GM18519 (cell line): ENCODE data around the gene EML1.

ENCODE experiments used
- ATAC-seq: cut with Tn5 transposase; IDR thresholded peaks from one replicate; pipeline ENCODE4 v1.9.1; 2021; ENCODE audit warnings: mild to moderate bottlenecking, moderate library complexity; ENCODE audit not compliant: unreplicated experiment, low FRiP score

EML1 gene

DNA sequence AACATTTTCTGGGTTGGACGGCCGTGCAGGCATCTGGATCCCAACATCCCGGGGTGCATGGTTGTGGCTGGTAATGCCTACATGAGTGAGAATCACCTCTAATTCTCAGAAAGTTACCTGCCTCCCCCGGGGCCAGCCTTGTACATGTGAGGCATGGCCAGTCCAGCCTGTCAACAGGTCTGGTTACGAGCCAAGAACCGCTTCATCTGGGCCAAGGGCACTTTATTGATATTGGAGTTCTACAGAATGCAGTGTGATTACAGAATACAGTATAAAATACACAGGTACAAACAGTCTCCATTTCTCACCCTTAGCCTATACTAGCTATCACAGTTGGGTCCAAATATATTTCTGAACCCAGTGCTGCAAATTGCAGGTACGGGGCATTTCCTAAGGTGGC, 187.1 kb downstream of the EML1 start:
- no peak for ATAC-seq

DNA sequence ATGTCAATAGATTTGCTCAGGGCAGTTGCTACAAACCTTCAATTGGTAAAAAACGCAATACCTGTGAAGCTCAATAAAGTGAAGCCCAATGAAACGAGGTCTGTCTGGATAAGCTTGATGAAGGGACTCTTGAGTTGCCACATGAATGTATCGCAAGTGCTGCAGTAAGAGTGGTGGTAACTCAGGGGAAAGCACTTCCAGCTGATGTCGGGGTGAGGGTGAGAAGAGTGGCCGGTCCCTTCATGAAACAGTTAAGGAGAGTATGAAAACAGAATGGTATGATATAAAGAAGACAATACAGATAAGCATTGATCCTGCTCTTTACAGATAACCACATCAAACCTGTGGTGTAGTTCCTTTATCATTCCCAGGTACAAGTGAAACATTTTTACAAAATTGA, 188.6 kb downstream of the EML1 start:
- no peak for ATAC-seq

DNA sequence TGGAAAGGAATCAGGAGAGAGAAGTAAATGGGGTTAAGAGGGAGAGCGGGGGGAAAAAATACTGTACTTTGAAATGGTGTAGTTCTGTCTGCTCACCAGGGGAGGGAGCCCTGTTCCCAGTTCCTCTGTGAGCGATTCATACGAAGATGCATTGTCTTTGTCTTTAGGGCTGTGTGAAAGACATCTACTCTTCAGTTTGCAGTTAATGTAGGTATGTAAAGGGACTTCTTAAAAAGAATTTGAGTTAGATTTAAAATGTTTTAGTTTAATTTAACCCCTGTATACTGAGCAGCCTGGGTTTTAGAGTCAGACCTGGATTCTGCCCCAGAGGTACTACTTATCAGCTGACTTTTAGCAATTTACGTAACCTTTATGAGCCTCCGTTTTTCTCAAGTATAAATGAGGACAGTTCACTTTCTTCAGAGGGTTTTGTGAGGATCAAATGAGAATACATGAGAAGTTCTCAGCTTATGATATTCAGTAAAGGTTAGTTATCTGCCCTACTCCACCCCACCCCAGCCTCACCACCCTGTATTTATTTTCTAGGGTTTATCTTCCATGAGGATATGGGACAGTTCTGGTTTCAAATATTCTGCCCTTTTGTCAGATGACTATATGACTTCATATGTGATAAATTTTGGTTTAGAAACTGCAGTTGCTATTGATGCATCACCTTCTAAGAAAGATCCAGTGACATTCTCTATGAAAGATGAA, 189.5 kb downstream of the EML1 start:
- no peak for ATAC-seq

DNA sequence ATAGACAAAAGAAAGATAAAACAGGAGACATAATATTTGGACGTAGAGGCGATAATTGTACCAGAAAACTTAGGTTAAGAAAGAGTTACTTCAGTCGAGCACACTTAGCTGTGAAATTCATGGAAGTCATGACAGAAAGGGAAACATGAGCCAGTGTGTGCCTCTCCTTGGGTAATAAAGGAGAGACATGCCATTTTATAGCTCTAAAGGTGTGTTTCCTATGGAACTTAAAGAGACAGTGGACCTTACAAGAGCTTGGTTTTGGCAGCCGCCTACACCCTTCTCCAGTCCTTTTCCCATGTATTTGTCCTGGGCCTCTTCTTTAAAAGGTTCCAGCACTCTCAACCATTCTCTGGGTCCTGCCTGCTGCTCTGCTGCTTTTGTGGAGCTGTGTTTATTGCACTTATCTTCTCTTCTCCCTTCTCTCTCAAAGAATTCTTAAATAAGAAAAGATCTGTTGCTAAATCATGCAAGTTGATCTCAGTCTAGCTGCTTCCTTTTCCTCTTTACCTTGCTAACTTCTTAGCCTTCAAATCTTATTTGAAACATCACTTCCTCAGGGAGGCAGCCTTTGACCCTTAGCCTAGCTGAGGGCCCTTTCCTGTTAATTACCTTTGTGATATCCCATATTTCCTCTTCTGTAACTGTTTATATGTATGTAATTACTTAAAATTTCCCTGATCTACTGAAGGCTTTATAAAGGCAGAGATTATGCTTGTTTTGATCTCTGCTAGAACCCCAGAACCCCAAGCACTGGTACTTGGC, 190.2 kb downstream of the EML1 start:
- ATAC-seq: no peak

GRCh38 chr14:99984036-99984435, 190.8 kb downstream of the EML1 start:
- ATAC-seq: no peak

DNA sequence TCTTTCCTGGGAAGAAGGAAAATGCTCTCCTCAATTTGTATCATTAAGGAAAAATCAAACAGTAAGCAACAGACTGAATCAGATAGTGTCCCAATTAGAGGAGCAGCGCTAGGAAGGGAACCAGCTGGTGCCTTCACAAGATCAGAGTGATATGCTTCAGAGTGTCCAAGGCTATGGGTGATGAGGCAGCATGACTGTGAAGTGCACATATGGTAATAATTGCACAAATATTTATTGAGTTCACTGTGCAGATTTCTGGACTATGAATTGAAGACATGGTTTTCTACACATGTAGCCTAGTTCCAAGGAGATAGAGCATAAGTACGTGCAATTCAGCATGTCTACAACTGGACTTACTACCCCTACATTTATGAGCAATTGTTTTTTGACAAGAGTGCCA, 193.2 kb downstream of the EML1 start:
- ATAC-seq: no peak

- ATAC-seq: no peak
Observed at GRCh38 chr14:99989032-99989431, 195.8 kb downstream of the EML1 start.

- no peak for ATAC-seq
Observed at GRCh38 chr14:99990268-99991170, 197.3 kb downstream of the EML1 start.

DNA sequence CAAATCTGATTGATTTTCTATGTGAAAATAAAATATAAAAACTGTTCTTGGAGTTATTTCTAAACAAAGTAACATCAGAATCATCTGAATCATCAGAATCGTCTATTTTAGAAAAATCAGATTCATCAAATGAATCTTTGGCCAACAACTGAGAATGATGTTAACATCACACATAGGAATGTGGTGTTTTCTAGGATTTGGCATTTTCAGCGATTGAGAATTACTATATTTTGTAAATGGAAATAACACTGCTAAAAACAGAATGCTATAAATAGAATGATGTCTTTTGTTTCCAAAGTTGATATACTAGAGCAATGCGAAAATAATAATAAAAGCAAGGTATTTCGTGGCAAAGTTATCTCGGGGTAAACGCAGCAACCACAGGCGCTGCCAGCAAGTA, 198.1 kb downstream of the EML1 start:
- no peak for ATAC-seq
